ENCODE measurements around the gene OR6S1. TPM values are rescaled to one million over a fixed set of nuclear protein-coding genes. Genes with fewer than 3 reads are reported as not detected.

Gene OR6S1
- total and polyA plus RNA-seq, 2 experiments from 2014 or later: not detected

DNA sequence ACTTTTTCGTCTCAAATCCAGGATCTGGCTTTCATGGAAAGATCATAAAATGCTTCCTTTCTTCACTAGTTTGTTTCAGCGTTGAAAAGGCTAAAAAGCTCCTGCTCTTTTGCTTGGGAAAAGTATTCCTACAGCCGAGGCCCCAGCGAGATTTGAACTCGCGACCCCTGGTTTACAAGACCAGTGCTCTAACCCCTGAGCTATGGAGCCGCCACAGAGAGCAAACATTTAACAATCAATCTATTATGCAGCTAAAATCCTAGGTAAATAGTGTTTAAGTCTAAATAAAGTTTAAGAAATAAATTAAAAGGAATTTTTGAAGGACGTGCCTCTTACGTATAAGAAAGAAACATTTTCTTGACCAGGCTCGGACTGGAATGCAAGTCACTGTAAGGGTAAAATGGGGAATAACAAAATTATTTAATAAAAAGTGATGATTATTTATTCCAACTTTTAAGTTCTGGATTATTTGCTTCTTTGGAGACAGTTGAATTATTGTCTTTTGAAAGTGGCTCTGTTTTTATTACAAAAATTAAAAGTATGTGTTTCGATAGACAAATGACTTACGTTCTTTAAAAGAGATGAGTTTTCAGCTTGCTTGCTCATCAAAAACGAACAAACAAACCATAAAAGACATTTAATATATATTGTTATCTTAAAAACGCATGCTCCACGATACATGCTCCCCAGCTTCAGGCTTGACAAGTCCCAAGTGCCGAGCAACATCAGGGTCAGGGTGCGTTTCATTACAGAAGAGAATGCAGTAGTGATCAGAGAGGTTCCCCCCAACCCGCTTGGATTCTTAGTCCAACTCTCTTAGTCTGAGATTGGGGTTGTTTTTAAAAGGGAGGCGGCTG is 10.2 kb downstream of the OR6S1 start:
- no peak overlapping the region for H3K27ac ChIP-seq (ENCODE audit: low read depth)
- TF ChIP-seq EZH2 (IDR thresholded peaks at IDR 0.05; ENCODE audit: low read depth, unreplicated experiment) (no peak), ZNF114 (CRISPR knock-in tag; IDR thresholded peaks at IDR 0.05) (no peak), JUNB (IDR thresholded peaks at IDR 0.05; ENCODE audit: unreplicated experiment) (no peak), ZNF331 (CRISPR knock-in tag; IDR thresholded peaks at IDR 0.05; ENCODE audit: low read depth) (no peak), EZH2phosphoT487 (IDR thresholded peaks at IDR 0.05; ENCODE audit: unreplicated experiment) (no peak), POLR2AphosphoS5 (IDR thresholded peaks at IDR 0.05; ENCODE audit: low read depth) (no peak), STAT1 (IDR thresholded peaks at IDR 0.05; ENCODE audit: unreplicated experiment) (no peak), CREB1 (CRISPR knock-in tag; IDR thresholded peaks at IDR 0.05; ENCODE audit: low read depth) (no peak), NANOG (IDR thresholded peaks at IDR 0.05; ENCODE audit: borderline replicate concordance) (no peak)
- TF ChIP-seq, protein P1, sequence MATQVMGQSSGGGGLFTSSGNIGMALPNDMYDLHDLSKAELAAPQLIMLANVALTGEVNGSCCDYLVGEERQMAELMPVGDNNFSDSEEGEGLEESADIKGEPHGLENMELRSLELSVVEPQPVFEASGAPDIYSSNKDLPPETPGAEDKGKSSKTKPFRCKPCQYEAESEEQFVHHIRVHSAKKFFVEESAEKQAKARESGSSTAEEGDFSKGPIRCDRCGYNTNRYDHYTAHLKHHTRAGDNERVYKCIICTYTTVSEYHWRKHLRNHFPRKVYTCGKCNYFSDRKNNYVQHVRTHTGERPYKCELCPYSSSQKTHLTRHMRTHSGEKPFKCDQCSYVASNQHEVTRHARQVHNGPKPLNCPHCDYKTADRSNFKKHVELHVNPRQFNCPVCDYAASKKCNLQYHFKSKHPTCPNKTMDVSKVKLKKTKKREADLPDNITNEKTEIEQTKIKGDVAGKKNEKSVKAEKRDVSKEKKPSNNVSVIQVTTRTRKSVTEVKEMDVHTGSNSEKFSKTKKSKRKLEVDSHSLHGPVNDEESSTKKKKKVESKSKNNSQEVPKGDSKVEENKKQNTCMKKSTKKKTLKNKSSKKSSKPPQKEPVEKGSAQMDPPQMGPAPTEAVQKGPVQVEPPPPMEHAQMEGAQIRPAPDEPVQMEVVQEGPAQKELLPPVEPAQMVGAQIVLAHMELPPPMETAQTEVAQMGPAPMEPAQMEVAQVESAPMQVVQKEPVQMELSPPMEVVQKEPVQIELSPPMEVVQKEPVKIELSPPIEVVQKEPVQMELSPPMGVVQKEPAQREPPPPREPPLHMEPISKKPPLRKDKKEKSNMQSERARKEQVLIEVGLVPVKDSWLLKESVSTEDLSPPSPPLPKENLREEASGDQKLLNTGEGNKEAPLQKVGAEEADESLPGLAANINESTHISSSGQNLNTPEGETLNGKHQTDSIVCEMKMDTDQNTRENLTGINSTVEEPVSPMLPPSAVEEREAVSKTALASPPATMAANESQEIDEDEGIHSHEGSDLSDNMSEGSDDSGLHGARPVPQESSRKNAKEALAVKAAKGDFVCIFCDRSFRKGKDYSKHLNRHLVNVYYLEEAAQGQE (IDR thresholded peaks at IDR 0.05; ENCODE audit: unreplicated experiment): no peak
- TF ChIP-seq, protein P2, sequence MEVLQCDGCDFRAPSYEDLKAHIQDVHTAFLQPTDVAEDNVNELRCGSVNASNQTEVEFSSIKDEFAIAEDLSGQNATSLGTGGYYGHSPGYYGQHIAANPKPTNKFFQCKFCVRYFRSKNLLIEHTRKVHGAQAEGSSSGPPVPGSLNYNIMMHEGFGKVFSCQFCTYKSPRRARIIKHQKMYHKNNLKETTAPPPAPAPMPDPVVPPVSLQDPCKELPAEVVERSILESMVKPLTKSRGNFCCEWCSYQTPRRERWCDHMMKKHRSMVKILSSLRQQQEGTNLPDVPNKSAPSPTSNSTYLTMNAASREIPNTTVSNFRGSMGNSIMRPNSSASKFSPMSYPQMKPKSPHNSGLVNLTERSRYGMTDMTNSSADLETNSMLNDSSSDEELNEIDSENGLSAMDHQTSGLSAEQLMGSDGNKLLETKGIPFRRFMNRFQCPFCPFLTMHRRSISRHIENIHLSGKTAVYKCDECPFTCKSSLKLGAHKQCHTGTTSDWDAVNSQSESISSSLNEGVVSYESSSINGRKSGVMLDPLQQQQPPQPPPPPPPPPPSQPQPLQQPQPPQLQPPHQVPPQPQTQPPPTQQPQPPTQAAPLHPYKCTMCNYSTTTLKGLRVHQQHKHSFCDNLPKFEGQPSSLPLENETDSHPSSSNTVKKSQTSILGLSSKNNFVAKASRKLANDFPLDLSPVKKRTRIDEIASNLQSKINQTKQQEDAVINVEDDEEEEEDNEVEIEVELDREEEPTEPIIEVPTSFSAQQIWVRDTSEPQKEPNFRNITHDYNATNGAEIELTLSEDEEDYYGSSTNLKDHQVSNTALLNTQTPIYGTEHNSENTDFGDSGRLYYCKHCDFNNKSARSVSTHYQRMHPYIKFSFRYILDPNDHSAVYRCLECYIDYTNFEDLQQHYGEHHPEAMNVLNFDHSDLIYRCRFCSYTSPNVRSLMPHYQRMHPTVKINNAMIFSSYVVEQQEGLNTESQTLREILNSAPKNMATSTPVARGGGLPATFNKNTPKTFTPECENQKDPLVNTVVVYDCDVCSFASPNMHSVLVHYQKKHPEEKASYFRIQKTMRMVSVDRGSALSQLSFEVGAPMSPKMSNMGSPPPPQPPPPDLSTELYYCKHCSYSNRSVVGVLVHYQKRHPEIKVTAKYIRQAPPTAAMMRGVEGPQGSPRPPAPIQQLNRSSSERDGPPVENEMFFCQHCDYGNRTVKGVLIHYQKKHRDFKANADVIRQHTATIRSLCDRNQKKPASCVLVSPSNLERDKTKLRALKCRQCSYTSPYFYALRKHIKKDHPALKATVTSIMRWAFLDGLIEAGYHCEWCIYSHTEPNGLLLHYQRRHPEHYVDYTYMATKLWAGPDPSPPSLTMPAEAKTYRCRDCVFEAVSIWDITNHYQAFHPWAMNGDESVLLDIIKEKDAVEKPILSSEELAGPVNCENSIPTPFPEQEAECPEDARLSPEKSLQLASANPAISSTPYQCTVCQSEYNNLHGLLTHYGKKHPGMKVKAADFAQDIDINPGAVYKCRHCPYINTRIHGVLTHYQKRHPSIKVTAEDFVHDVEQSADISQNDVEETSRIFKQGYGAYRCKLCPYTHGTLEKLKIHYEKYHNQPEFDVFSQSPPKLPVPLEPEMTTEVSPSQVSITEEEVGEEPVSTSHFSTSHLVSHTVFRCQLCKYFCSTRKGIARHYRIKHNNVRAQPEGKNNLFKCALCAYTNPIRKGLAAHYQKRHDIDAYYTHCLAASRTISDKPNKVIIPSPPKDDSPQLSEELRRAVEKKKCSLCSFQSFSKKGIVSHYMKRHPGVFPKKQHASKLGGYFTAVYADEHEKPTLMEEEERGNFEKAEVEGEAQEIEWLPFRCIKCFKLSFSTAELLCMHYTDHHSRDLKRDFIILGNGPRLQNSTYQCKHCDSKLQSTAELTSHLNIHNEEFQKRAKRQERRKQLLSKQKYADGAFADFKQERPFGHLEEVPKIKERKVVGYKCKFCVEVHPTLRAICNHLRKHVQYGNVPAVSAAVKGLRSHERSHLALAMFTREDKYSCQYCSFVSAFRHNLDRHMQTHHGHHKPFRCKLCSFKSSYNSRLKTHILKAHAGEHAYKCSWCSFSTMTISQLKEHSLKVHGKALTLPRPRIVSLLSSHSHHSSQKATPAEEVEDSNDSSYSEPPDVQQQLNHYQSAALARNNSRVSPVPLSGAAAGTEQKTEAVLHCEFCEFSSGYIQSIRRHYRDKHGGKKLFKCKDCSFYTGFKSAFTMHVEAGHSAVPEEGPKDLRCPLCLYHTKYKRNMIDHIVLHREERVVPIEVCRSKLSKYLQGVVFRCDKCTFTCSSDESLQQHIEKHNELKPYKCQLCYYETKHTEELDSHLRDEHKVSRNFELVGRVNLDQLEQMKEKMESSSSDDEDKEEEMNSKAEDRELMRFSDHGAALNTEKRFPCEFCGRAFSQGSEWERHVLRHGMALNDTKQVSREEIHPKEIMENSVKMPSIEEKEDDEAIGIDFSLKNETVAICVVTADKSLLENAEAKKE (CRISPR knock-in tag; IDR thresholded peaks at IDR 0.05): no peak
- TF ChIP-seq, protein P3, sequence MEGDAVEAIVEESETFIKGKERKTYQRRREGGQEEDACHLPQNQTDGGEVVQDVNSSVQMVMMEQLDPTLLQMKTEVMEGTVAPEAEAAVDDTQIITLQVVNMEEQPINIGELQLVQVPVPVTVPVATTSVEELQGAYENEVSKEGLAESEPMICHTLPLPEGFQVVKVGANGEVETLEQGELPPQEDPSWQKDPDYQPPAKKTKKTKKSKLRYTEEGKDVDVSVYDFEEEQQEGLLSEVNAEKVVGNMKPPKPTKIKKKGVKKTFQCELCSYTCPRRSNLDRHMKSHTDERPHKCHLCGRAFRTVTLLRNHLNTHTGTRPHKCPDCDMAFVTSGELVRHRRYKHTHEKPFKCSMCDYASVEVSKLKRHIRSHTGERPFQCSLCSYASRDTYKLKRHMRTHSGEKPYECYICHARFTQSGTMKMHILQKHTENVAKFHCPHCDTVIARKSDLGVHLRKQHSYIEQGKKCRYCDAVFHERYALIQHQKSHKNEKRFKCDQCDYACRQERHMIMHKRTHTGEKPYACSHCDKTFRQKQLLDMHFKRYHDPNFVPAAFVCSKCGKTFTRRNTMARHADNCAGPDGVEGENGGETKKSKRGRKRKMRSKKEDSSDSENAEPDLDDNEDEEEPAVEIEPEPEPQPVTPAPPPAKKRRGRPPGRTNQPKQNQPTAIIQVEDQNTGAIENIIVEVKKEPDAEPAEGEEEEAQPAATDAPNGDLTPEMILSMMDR (conservative IDR thresholded peaks at IDR 0.05; ENCODE audit: low read depth in 2 of 2): no peak
- TF ChIP-seq, protein P4, sequence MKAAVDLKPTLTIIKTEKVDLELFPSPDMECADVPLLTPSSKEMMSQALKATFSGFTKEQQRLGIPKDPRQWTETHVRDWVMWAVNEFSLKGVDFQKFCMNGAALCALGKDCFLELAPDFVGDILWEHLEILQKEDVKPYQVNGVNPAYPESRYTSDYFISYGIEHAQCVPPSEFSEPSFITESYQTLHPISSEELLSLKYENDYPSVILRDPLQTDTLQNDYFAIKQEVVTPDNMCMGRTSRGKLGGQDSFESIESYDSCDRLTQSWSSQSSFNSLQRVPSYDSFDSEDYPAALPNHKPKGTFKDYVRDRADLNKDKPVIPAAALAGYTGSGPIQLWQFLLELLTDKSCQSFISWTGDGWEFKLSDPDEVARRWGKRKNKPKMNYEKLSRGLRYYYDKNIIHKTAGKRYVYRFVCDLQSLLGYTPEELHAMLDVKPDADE (IDR thresholded peaks at IDR 0.05): no peak
- peak; percentile 73 for DNase-seq (ENCODE audit: low spot score)

More for the DNA sequence above, 10.2 kb downstream of the OR6S1 start:
- Mint-ChIP-seq H3K27ac (peak overlapping the region; percentile 82; the same call in 1 of the 2 replicates), H3K9me3 (peaks cover 16% of the 10 kb centered on the region), H3K4me3 (peak overlapping the region; percentile 94), H3K4me1 (peaks cover 22% of the 10 kb centered on the region), H3K27me3 (ENCODE audit: insufficient read depth, low read depth, poor library complexity) (peaks cover 53% of the 10 kb centered on the region), H3K36me3 (ENCODE audit: low read depth) (peaks cover 6% of the 10 kb centered on the region; the same call in 2 of the 3 replicates)
- H3K27me3 ChIP-seq (ENCODE audit: insufficient read depth): peaks cover 60% of the 10 kb centered on the region
- H3K4me2 ChIP-seq: peak overlapping the region; percentile 83
- H3K9me2 ChIP-seq (ENCODE audit: insufficient read depth): no peaks in the 10 kb centered on the region
- peaks cover 13% of the 10 kb centered on the region for H3K4me1 ChIP-seq (ENCODE audit: insufficient read depth)
- H3K4me3 ChIP-seq: peak overlapping the region; percentile 74
- peak; percentile 20 for ATAC-seq
- H3F3A ChIP-seq (replicated peaks; ENCODE audit: low read depth): peaks cover 12% of the 10 kb centered on the region
- no peaks in the 10 kb centered on the region for H3K79me2 ChIP-seq (replicated peaks; ENCODE audit: insufficient read depth)
- H4K20me1 ChIP-seq (replicated peaks; ENCODE audit: insufficient read depth): no peaks in the 10 kb centered on the region
- H3K36me3 ChIP-seq (ENCODE audit: insufficient read depth): no peaks in the 10 kb centered on the region
- H2AFZ ChIP-seq: peak overlapping the region; percentile 83
